SU-DHL-6 (cell line): ENCODE results near the gene MYO7A.

Source experiments
- CTCF ChIP-seq: fragments of 200-600 bp; sonication (generic); IDR thresholded peaks from one replicate; pipeline ENCODE4 v1.5.1; 2017; ENCODE audit warnings: antibody characterized with exemption, mild to moderate bottlenecking, low read length, moderate library complexity; ENCODE audit not compliant: insufficient read depth, poor library complexity, severe bottlenecking
- EZH2phosphoT487 ChIP-seq: fragments of 200-600 bp; sonication (generic), shearing (Covaris generic); conservative IDR thresholded peaks from 2 replicates; pipeline ENCODE4 v1.6.1; 2018; ENCODE audit warnings: mild to moderate bottlenecking, antibody characterized with exemption, low read length, moderate library complexity, mixed read lengths

GRCh38 chr11:77190331-77191075, 62.5 kb downstream of the MYO7A start:
- no peak for TF ChIP-seq CTCF
- TF ChIP-seq EZH2phosphoT487, result no peak
